Testis (tissue), 2 donors: ENCODE results near the gene GCNT2.

Experiments used
- CTCF ChIP-seq, 3 experiments: fragments of 450-650 bp in 2 of 3; fragments of 200-600 bp in 1 of 3; sonication (generic) in 1 of 3; IDR thresholded peaks; one replicate each; pipeline ENCODE4 v1.5.1; 2016 to 2019; ENCODE audit warnings: antibody characterized with exemption in 3 of 3, mild to moderate bottlenecking in 2 of 3, moderate library complexity in 1 of 3
- POLR2A ChIP-seq: fragments of 450-650 bp; IDR thresholded peaks from one replicate; pipeline ENCODE4 v1.6.1; 2017; ENCODE audit warnings: antibody characterized with exemption, mild to moderate bottlenecking, moderate library complexity

DNA sequence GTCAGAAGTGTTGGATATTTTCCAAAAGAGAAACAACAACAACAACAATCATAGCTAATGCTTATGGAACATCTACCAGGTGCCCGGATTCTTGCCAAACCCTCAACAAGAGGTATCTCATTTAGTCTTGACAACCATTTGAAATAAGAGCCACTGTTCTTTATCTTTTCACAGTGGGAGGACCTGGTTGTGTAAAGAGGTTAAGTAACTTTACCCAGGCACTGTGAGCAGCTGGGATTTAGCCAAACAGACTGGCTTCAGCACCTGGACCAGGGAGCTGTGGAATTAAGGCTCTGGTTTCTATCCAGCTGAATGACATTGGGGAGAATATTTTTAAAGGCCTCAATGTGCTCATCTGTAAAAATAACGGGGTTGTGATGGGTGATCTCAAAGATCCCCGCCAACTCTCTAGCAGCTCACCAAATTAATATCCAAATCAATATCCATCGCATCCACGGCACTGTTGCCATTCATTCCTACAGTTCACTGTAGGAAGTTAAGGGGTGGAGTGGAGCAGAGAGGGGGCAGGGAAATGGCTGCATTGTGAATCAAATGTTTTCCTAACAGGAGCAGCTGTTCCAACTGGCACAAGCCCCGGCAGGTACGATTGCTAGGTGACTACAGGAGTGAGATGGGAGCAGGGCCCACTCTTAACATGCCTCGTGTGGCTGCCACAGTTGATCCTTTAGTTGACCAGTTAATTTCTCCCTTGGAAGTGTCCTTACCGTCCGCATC lies 61.8 kb downstream of the GCNT2 start:
- TF ChIP-seq CTCF (IDR thresholded peaks at IDR 0.05) (no peak), POLR2A (no peak)
